ENCODE results near the gene SENP3. TPM values are rescaled to one million over a fixed set of nuclear protein-coding genes. Genes with fewer than 3 reads are reported as not detected.

The SENP3 gene
- total RNA-seq, 1 donor from 2014 or later, result 33.0 TPM

- ATAC-seq (peak; percentile 96), DNase-seq (ENCODE audit: missing footprints) (peak; percentile 99)
- intact Hi-C loops (cut with DNase I), result loop anchor here (5.0 to 10.0 kb wide), 2 partner anchors 180 to 282 kb away; partner anchors contain the start of genes CYB5D1, NAA38, PLSCR3 and TMEM88
Measured at GRCh38 chr17:7572588-7573323, 11.0 kb downstream of the SENP3 start.

- intact Hi-C loops (cut with DNase I), result loop anchor here (5.0 to 10.0 kb wide), 2 partner anchors 181 to 281 kb away; partner anchors contain the start of genes CYB5D1, NAA38, PLSCR3 and TMEM88
- peak; percentile 71 for ATAC-seq
- DNase-seq (ENCODE audit: missing footprints), result peak; percentile 92
Measured at GRCh38 chr17:7573324-7574080, 11.8 kb downstream of the SENP3 start.

GRCh38 chr17:7574176-7574953, 12.6 kb downstream of the SENP3 start:
- DNase-seq (ENCODE audit: missing footprints) (no peak), ATAC-seq (no peak)
- intact Hi-C loops (cut with DNase I), result loop anchor here (5.0 to 10.0 kb wide), 2 partner anchors 182 to 280 kb away; partner anchors contain the start of genes CYB5D1, NAA38, PLSCR3 and TMEM88

GRCh38 chr17:7575481-7575883, 13.8 kb downstream of the SENP3 start:
- no peak for ATAC-seq
- DNase-seq (ENCODE audit: missing footprints), result no peak
- intact Hi-C loops (cut with DNase I), result loop anchor here (10.0 kb wide), 1 partner anchor 279 kb away; the partner anchor contains the start of genes CYB5D1, NAA38 and TMEM88

GRCh38 chr17:7575959-7576358, 14.2 kb downstream of the SENP3 start:
- intact Hi-C loops (cut with DNase I), result loop anchor here (10.0 kb wide), 1 partner anchor 279 kb away; the partner anchor contains the start of genes CYB5D1, NAA38 and TMEM88
- ATAC-seq, result no peak
- DNase-seq (ENCODE audit: missing footprints), result no peak

- ATAC-seq, result no peak
- intact Hi-C loops (cut with DNase I), result loop anchor here (10.0 kb wide), 1 partner anchor 278 kb away; the partner anchor contains the start of genes CYB5D1, NAA38 and TMEM88
- no peak for DNase-seq (ENCODE audit: missing footprints)
Measured at GRCh38 chr17:7576432-7576937, 14.8 kb downstream of the SENP3 start.

- intact Hi-C loops (cut with DNase I), result loop anchor here (10.0 kb wide), 1 partner anchor 277 kb away; the partner anchor contains the start of genes CYB5D1, NAA38 and TMEM88
- ATAC-seq (no peak), DNase-seq (ENCODE audit: missing footprints) (no peak)
Measured at GRCh38 chr17:7577327-7578199, 15.8 kb downstream of the SENP3 start.

GRCh38 chr17:7579001-7579833, 17.5 kb downstream of the SENP3 start, which contains the start of gene CD68:
CD68 (plus strand) TSS chr17:7579638; CDS start chr17:7579678, 40 bp downstream.
- peak; percentile 84 for DNase-seq (ENCODE audit: missing footprints)
- intact Hi-C loops (cut with DNase I), result loop anchor here (10.0 kb wide), 1 partner anchor 276 kb away; the partner anchor contains the start of genes CYB5D1, NAA38 and TMEM88
- peak; percentile 42 for ATAC-seq

- intact Hi-C loops (cut with DNase I), result loop anchor here (10.0 kb wide), 2 partner anchors 255 to 275 kb away; partner anchors contain the start of genes CYB5D1, NAA38, NEURL4 and TMEM88
- DNase-seq (ENCODE audit: missing footprints) (no peak), ATAC-seq (no peak)
Measured at GRCh38 chr17:7579834-7580603, 18.3 kb downstream of the SENP3 start.

- DNase-seq (ENCODE audit: missing footprints) (no peak), ATAC-seq (no peak)
- intact Hi-C loops (cut with DNase I), result loop anchor here (10.0 kb wide), 1 partner anchor 256 kb away; the partner anchor contains the start of gene NEURL4
Measured at GRCh38 chr17:7580604-7581575, 19.2 kb downstream of the SENP3 start.

GRCh38 chr17:7582396-7583252, 20.9 kb downstream of the SENP3 start:
- no peak for ATAC-seq
- intact Hi-C loops (cut with DNase I), result loop anchor here (2.0 to 10.0 kb wide), 2 partner anchors 104 to 258 kb away; partner anchors contain the start of genes NEURL4 and TP53
- no peak for DNase-seq (ENCODE audit: missing footprints)

GRCh38 chr17:7583253-7584109, 21.8 kb downstream of the SENP3 start, which contains the start of gene MPDU1:
MPDU1 (plus strand) TSS chr17:7583852; CDS start chr17:7583863, 11 bp downstream.
- intact Hi-C loops (cut with DNase I), result loop anchor here (2.0 to 10.0 kb wide), 2 partner anchors 103 to 259 kb away; partner anchors contain the start of genes NEURL4 and TP53
- ATAC-seq, result peak; percentile 87
- peak; percentile 98 for DNase-seq (ENCODE audit: missing footprints)
